ENCODE data around the gene OR5H6.
"Not testable (repeated sequence)": the region's sequence is repeated elsewhere in the genome, so short reads cannot be mapped to it uniquely, and the experiment has no call there.

The OR5H6 gene

DNA sequence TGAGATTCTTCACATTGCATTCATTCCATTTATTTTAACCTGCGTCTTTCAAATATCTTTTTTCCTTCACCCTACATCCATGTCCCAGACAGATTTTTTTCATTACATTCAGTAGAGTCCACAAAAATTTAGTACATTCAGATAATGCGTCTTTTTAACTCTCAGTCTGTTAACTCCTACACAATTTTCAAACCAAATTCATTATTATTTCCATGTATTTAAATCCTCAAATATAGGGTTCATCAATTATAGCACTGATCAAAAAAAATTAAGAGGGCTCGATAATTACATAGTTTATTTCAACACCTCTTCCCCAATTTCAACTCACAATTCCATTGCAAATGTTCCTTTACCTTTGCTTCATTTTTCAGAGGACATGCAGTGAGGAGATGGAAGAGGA is at the start of gene OR5H6:
Gene OR5H6, plus strand, starts transcription at position 301 of the 400 bp plus-strand sequence. Its CDS starts 89 bp downstream, at position 390.
- DNase-seq, result no peak

GRCh38 chr3:98215051-98215450 is 49.0 kb upstream of the OR5H6 start:
- no peak for DNase-seq

GRCh38 chr3:98223907-98224672 is 40.0 kb upstream of the OR5H6 start:
- no peak for DNase-seq

DNA sequence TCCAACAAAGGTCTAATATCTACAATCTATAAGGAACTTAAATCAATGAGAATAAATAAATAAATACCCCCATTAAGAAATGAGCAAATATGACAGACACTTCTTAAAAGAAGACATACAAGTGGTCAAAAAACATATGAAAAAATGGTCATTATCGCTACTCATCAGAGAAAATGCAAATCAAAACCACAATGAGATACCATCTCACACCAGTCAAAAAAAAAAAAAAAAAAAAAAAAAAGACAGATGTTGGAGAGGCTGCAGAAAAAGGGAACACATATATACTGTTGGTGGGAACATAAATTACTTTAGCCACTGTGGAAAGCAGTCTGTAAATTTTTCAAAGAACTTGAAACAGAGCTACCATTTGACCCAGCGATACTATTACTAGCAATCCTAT is 31.6 kb upstream of the OR5H6 start:
- DNase-seq, result no peak

- DNase-seq, result no peak
These were observed 30.6 kb upstream of the OR5H6 start for GRCh38 chr3:98233468-98233867.

- no peak for DNase-seq
These were observed 23.9 kb upstream of the OR5H6 start for GRCh38 chr3:98240131-98240530.

GRCh38 chr3:98242155-98242554 is 21.9 kb upstream of the OR5H6 start:
- DNase-seq, result no peak

DNA sequence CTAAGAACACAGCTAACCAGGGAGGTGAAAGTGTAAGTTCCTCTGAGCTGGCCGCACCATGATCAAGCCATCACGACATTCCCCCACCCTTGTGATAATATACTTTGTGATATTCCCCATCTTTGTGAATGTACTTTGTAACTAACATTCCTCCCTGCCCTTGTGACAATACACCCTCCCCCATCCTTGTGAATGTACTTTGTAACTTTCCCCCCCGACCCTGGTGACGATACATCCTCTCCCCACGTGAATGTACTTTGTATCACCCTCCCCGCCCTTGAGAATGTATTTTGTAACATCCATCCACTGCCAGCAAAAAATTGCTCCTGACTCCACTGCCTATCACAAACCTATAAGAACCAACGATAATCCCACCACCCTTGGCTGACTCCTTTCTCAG is 20.2 kb upstream of the OR5H6 start:
- no peak for DNase-seq

DNA sequence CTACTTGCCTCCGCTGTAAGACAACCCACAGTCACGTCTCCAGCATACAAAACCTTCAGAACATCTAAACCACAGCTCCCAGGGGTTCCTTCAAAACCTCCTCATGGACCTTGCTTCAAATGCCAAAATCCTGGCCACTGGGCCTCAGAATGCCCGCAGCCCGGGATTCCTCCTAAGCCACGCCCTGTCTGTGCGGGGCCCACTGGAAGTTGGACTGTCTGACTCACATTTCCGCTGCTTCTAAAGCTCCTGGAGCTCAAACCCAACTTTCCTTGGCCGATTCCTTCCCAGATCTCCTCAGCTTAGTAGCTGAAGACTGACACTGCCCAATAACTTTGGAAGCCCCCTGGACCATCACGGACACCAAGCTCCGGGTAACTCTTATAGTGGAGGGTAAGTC is 17.9 kb upstream of the OR5H6 start:
- no peak for DNase-seq

- DNase-seq, result not testable (repeated sequence)
These were observed 8.0 kb upstream of the OR5H6 start for GRCh38 chr3:98256026-98256425.

GRCh38 chr3:98259707-98260106 is 4.3 kb upstream of the OR5H6 start:
- no peak for DNase-seq

GRCh38 chr3:98262046-98262445 is 2.0 kb upstream of the OR5H6 start:
- no peak for DNase-seq

GRCh38 chr3:98269846-98270245 is 5.8 kb downstream of the OR5H6 start:
- DNase-seq, result no peak

- no peak for DNase-seq
These were observed 8.1 kb downstream of the OR5H6 start for GRCh38 chr3:98272126-98272525.

DNA sequence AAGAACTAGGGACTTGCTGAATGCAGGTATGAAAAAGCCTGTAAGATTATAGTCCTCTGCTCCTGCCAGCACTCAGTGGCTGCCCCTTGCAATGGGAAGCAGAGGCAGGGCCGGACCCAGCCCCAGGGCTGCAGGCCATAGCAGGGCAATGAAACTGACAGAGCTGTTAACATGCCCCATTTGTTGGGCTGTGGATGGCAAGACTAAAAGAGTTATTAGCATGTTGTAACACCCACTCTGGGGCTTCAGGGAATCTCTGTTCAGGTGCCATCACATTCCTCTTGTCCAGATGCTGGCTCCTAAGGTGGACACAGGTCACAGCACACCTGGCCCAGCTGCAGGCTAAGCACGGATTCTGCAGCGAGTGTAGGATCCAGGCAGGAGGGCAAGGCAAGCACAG is 10.9 kb downstream of the OR5H6 start:
- no peak for DNase-seq

DNA sequence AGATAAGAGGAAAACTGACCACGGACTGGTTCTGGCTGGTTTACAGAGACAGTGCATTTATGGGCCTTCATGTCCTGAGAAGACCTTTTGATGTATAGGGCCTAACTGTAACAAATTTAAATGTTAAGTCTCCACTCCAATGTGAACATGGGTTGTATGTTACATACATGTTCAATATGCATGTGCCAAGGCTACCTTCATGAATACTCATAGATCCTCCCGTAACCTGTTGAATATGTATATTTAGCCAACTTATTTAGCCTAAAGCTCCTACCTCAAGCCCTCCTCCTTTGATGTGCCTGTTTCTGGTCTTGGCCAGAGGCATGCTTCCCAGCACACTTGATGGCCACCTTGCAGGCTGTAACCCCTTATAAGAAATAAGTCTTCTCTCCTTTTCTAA is 18.2 kb downstream of the OR5H6 start, which contains the start of gene OR5H2:
Gene OR5H2, plus strand, starts transcription at position 301 of the 400 bp plus-strand sequence. CDS start 398 bp downstream, outside the sequence.
- no peak for DNase-seq

GRCh38 chr3:98290916-98291315 is 26.9 kb downstream of the OR5H6 start:
- no peak for DNase-seq

- DNase-seq, result no peak
These were observed 27.4 kb downstream of the OR5H6 start for GRCh38 chr3:98291332-98291957.
